ENCODE measurements around the gene EIF1AX.
A peak's percentile ranks its signal among the peaks of the same experiment; 100 is the strongest.
"Not testable (repeated sequence)": the region's sequence is repeated elsewhere in the genome, so short reads cannot be mapped to it uniquely, and the experiment has no call there.

EIF1AX gene

GRCh38 chrX:20141281-20142220 is at the start of gene EIF1AX:
EIF1AX (minus strand) TSS chrX:20141838; CDS start chrX:20141640, 198 bp downstream.
- DNase-seq = peak; percentile 94

GRCh38 chrX:20189171-20189570 is 47.5 kb upstream of the EIF1AX start:
- DNase-seq = no peak

GRCh38 chrX:20181598-20182329 is 40.1 kb upstream of the EIF1AX start:
- DNase-seq = no peak

GRCh38 chrX:20177093-20177492 is 35.5 kb upstream of the EIF1AX start:
- no peak for DNase-seq

GRCh38 chrX:20173856-20174255 is 32.2 kb upstream of the EIF1AX start:
- no peak for DNase-seq

- DNase-seq = no peak
These were observed 31.7 kb upstream of the EIF1AX start for GRCh38 chrX:20173313-20173712.

GRCh38 chrX:20171887-20172286 is 30.2 kb upstream of the EIF1AX start:
- no peak for DNase-seq

GRCh38 chrX:20162516-20162915 is 20.9 kb upstream of the EIF1AX start:
- DNase-seq = not testable (repeated sequence)

GRCh38 chrX:20159797-20160385 is 18.3 kb upstream of the EIF1AX start:
- DNase-seq = no peak

- no peak for DNase-seq
These were observed 10.1 kb upstream of the EIF1AX start for GRCh38 chrX:20151689-20152088.

GRCh38 chrX:20149326-20149725 is 7.7 kb upstream of the EIF1AX start:
- DNase-seq = no peak

- DNase-seq = no peak
These were observed 5.9 kb upstream of the EIF1AX start for GRCh38 chrX:20147561-20147960.

GRCh38 chrX:20144491-20144890 is 2.9 kb upstream of the EIF1AX start:
- DNase-seq = peak; percentile 7

- DNase-seq = no peak
These were observed 1.9 kb upstream of the EIF1AX start for GRCh38 chrX:20143561-20143960.

- DNase-seq = no peak
These were observed 1.5 kb upstream of the EIF1AX start for GRCh38 chrX:20143111-20143510.

- no peak for DNase-seq
These were observed 1.2 kb downstream of the EIF1AX start for GRCh38 chrX:20140420-20140819.

- no peak for DNase-seq
These were observed 1.7 kb downstream of the EIF1AX start for GRCh38 chrX:20139966-20140365.

GRCh38 chrX:20135944-20136343 is 5.7 kb downstream of the EIF1AX start:
- no peak for DNase-seq

GRCh38 chrX:20132666-20133065 is 9.0 kb downstream of the EIF1AX start:
- no peak for DNase-seq

GRCh38 chrX:20130357-20130756 is 11.3 kb downstream of the EIF1AX start:
- no peak for DNase-seq

- no peak for DNase-seq
These were observed 12.1 kb downstream of the EIF1AX start for GRCh38 chrX:20129547-20129946.

GRCh38 chrX:20128670-20129069 is 13.0 kb downstream of the EIF1AX start:
- no peak for DNase-seq

- DNase-seq = not testable (repeated sequence)
These were observed 14.2 kb downstream of the EIF1AX start for GRCh38 chrX:20127440-20127839.

GRCh38 chrX:20126833-20127232 is 14.8 kb downstream of the EIF1AX start:
- DNase-seq = not testable (repeated sequence)

Measured in stimulated activated CD4-positive, alpha-beta T cell treated with anti-CD3 and anti-CD28 coated beads, Interleukin-4, amount 100 ng/mL, for 24 hours (primary cell).